RWPE1 (cell line): Measurements from ENCODE around the gene PDE3A.

Experiments used
- CTCF ChIA-PET: fragments of 350-600 bp; sonication (Branson Sonifier 250); formaldehyde crosslinking; extraction: SDS; loops from one replicate; lab custom pipeline; 2021; lab: Yijun Ruan, JAX
- POLR2A ChIA-PET: fragments of 400-600 bp; formaldehyde crosslinking; extraction: SDS; loops from one replicate; lab custom pipeline; 2020; ENCODE audit warnings: antibody characterized with exemption; ENCODE audit not compliant: low non-redundant PET; lab: Yijun Ruan, JAX
- DNase-seq: peaks from one replicate; pipeline ENCODE4 v3.0.0; 2012; ENCODE audit warnings: low spot score
- H3K27ac ChIP-seq: fragments of 450-650 bp; 2 replicates; pipeline ENCODE4 v1.5.1; 2017
- TF ChIP-seq, protein P1 (sequence below): fragments of 450-650 bp; conservative IDR thresholded peaks from 2 replicates; pipeline ENCODE4 v1.5.1; 2017; ENCODE audit warnings: low read depth, mild to moderate bottlenecking

Gene PDE3A

DNA sequence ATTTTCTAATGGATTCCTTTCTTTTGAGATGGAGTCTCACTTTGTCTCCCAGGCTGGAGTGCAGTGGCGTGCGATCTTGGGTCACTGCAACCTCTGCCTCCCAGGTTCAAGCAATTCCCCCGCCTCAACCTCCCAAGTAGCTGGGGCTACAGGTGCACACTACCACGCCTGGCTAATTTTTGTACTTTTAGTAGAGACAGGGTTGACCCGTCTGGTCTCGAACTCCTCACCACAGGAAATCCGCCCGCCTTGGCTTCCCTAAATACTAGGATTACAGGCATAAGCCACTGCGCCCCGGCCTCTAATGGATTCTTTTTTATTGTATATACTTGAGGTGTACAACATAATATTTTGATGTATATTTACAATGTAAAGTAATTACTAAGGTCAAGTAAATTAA, 186.7 kb downstream of the PDE3A start:
- TF ChIP-seq, protein P1, sequence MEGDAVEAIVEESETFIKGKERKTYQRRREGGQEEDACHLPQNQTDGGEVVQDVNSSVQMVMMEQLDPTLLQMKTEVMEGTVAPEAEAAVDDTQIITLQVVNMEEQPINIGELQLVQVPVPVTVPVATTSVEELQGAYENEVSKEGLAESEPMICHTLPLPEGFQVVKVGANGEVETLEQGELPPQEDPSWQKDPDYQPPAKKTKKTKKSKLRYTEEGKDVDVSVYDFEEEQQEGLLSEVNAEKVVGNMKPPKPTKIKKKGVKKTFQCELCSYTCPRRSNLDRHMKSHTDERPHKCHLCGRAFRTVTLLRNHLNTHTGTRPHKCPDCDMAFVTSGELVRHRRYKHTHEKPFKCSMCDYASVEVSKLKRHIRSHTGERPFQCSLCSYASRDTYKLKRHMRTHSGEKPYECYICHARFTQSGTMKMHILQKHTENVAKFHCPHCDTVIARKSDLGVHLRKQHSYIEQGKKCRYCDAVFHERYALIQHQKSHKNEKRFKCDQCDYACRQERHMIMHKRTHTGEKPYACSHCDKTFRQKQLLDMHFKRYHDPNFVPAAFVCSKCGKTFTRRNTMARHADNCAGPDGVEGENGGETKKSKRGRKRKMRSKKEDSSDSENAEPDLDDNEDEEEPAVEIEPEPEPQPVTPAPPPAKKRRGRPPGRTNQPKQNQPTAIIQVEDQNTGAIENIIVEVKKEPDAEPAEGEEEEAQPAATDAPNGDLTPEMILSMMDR, result no peak
- no peak for DNase-seq
- CTCF ChIA-PET, result no interaction called here
- POLR2A ChIA-PET, result no interaction called here
- H3K27ac ChIP-seq, result no peak overlapping the region

DNA sequence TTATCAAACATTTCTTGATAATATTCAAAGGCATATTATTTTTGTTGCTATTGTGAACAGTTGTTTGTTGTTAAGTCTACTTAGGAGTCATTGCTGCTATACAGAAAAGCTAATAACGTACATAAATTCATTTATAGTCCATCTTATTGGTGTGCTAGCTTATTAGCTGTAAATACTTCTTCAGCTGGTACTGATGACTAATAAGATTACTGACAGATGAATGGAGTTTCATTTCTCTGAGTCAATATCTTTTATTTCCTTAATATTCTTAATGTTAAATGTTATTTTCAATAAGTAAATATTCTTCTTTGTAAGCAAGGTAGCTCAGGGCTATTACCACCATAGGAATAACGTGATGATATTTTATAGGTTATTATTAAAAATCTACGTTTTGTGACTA, 187.4 kb downstream of the PDE3A start:
- CTCF ChIA-PET, result interaction anchor here (0.7 kb wide), 1 partner anchor 17 kb away, joined by 4 read pairs; no protein-coding TSS in a partner anchor
- POLR2A ChIA-PET, result no interaction called here
- H3K27ac ChIP-seq, result no peak overlapping the region
- TF ChIP-seq, protein P1, result no peak
- DNase-seq, result no peak

DNA sequence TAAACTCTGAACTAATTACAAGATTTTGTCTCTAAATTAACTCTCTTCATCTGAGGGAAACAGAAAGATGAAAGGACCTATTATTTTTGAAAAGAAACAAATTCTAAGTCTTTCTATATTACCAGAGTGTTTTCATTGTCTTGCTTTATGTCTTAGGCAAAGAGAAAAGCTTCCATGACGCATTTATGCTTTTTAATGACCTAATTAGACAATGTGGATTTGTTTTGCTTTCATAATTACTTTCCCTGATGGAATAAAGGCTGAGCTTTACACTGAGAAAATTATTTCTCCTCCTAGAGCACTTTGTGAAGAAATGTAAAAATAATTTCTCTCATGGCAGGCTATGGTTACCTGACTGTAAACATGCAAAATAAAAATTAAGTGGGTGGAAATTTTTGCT, 188.8 kb downstream of the PDE3A start:
- POLR2A ChIA-PET, result no interaction called here
- no peak for DNase-seq
- CTCF ChIA-PET, result no interaction called here
- TF ChIP-seq, protein P1, result no peak
- no peak overlapping the region for H3K27ac ChIP-seq

DNA sequence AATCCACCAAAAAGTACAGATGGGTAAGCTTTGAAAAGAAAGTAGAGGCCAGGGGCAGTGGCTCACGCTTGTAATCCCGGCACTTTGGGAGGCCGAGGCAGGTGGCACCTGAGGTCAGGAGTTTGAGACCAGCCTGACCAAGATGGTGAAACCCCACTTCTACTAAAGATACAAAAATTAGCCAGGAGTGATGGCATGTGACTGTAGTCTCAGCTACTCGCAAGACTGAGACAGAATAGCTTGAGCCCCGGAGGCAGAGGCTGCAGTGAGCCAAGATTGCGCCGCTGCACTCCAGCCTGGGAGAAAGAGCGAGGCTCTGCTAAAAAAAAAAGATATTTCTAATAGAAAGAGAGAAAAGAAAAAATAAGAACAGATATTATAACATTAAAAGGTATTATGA, 192.6 kb downstream of the PDE3A start:
- TF ChIP-seq, protein P1, result no peak
- no peak for DNase-seq
- CTCF ChIA-PET, result no interaction called here
- no peak overlapping the region for H3K27ac ChIP-seq
- POLR2A ChIA-PET, result no interaction called here

DNA sequence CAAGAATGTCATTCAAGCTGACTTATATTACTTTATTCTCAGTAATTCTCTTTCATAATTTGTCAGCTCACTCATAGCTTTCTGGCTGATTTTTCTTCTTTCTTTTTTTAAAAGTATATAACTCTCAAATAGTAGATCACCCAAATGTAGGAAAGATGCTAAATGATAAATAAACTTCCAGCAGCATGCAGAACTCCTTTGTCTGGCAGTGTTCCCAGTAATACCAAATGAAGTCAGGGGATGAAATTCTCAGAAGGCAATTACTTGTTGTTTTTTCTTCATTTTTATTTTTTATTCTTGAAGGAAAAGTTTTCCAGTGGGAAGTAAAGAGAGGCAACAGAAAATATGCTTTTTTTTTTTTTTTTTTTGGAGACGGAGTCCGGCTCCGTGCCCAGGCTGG, 193.5 kb downstream of the PDE3A start:
- DNase-seq, result no peak
- POLR2A ChIA-PET, result no interaction called here
- H3K27ac ChIP-seq, result no peak overlapping the region
- TF ChIP-seq, protein P1, result no peak
- CTCF ChIA-PET, result interaction anchor here (0.6 kb wide), 1 partner anchor 73 kb away, joined by 3 read pairs; no protein-coding TSS in a partner anchor

DNA sequence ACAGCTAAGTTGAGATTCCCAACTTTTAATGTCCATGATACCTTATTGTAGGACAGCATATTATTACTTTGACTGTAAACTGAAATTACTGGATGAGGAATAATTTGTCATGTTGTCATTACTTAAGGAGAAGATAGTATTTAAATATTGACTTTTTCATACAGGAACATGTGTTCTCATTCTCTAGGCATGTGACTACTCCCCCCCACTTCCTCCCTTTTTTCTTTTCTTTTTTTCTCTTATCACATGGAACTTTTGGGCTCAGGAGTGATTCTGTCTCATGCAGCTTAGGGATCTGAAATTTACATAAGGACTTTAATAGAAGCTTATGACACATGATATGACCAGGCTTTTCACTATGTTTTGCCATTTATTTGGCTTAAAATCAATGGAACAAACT, 199.1 kb downstream of the PDE3A start:
- DNase-seq, result no peak
- no peak overlapping the region for H3K27ac ChIP-seq
- TF ChIP-seq, protein P1, result no peak
- ChIA-PET CTCF (interaction anchor here (0.7 kb wide), 1 partner anchor 537 kb away, joined by 4 read pairs; no protein-coding TSS in a partner anchor), POLR2A (no interaction called here)
